Esophagus (tissue), 2 donors: Measurements from ENCODE around the gene KIF26A. TPM values are rescaled to one million over a fixed set of nuclear protein-coding genes. Genes with fewer than 3 reads are reported as not detected.

Source experiments
- H3K27ac ChIP-seq, 2 donors: one replicate each; pipeline ENCODE4 v1.5.1; 2013; ENCODE audit warnings: low read depth in 2 of 2, mild to moderate bottlenecking in 2 of 2, inconsistent platforms in 1 of 2, low read length in 1 of 2, moderate library complexity in 1 of 2
- H3K27me3 ChIP-seq, 2 donors: one replicate each; pipeline ENCODE4 v1.6.1; 2013; ENCODE audit warnings: low read length in 2 of 2, control low read depth in 1 of 2, mild to moderate bottlenecking in 1 of 2; ENCODE audit not compliant: insufficient read depth in 2 of 2, control insufficient read depth in 1 of 2
- H3K36me3 ChIP-seq, 2 donors: one replicate each; pipeline ENCODE4 v1.6.1; 2013; ENCODE audit warnings: low read length in 1 of 2; ENCODE audit not compliant: control insufficient read depth in 2 of 2, insufficient read depth in 2 of 2
- H3K4me1 ChIP-seq, 2 donors: one replicate each; pipeline ENCODE4 v1.6.1; 2013; ENCODE audit warnings: low read length in 1 of 2; ENCODE audit not compliant: control insufficient read depth in 2 of 2, insufficient read depth in 2 of 2
- H3K4me3 ChIP-seq, 2 donors: one replicate each; pipeline ENCODE4 v1.5.1; 2013; ENCODE audit warnings: low read length in 2 of 2, mild to moderate bottlenecking in 2 of 2, low read depth in 1 of 2, moderate library complexity in 1 of 2
- H3K9me3 ChIP-seq, 2 donors: one replicate each; pipeline ENCODE4 v1.6.1; 2013; ENCODE audit warnings: mild to moderate bottlenecking in 2 of 2, low read depth in 1 of 2, low read length in 1 of 2, moderate library complexity in 1 of 2; ENCODE audit not compliant: control insufficient read depth in 2 of 2, insufficient read depth in 1 of 2
- WGBS, 2 donors: extraction: QIAGEN DNeasy Blood & Tissue Kit; methylation state at CpG; one replicate each; pipeline ENCODE4 v1.1.7; 2013; 5-methylcytosine and 5-hydroxymethylcytosine counted together
- polyA plus RNA-seq, 2 donors: library from polyadenylated mRNA; stranded (reverse); fragments of 200-250 nt; gene quantifications; one replicate each; pipeline ENCODE4 v1.2.3, GENCODE V29; 2013
- donor health status: healthy with polysubstance abuse.
- donor health status: Bipolar disorder and iron deficiency.

Gene KIF26A
- polyA plus RNA-seq, 2 donors: 0.73 to 1.8 TPM

DNA sequence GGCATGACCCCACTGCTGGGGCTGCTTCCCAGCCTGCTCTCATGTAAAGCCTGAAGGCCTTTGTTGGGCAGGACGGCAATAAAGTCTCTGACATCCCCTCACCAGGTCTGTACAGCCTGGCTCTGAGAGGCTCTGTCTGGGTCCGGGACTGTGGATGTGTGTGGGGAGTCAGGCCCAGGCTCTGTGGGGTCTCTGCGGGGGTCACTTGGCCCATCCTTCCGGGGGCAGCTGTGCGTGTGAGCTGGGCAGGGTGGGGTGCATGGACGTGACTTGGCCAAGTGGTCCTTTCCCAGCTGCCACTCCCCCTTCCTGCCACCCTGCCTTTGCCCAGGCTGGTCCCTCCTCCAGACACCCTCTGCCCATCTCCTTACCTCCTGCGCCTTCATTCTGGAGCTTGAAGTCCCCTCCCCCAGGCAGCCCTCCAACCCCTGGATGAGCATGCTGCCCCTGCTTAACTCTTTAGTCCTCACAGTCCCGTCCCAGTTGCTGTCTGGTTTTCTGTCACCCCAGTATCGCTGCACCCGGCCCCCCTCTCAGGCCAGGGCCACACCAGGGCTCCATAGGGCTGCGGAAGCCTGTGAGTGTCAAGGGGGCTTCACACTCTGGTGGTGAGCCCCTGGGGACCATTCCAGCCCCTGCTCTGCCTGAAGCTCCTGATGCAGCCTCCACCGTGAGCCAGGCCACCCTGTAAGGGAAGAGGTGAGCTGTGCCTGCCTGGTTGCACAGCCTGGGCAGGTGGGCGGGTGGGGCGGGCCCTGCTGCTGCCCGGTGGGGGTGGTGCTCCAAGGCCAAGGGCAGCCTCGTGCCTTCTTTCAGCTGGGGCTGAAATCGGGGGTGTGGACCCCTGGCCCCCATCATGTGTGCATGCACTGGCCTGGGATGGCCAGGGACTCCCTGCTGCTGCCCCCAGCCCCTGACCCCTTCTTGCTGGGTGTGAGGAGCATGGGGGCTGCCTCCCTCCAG lies 25.5 kb upstream of the KIF26A start:
- Histone ChIP-seq H3K4me1 (peaks cover 2 to 51% of the 10 kb centered on the region in 2 donors), H3K4me3 (no peak overlapping the region), H3K9me3 (no peaks in the 10 kb centered on the region), H3K27ac (peak overlapping the region; percentile 66 to 86), H3K27me3 (no peaks in the 10 kb centered on the region), H3K36me3 (no peaks in the 10 kb centered on the region)
- 55 to 58% methylated on average over 17 of the region's 17 CpGs for WGBS, 2 donors

DNA sequence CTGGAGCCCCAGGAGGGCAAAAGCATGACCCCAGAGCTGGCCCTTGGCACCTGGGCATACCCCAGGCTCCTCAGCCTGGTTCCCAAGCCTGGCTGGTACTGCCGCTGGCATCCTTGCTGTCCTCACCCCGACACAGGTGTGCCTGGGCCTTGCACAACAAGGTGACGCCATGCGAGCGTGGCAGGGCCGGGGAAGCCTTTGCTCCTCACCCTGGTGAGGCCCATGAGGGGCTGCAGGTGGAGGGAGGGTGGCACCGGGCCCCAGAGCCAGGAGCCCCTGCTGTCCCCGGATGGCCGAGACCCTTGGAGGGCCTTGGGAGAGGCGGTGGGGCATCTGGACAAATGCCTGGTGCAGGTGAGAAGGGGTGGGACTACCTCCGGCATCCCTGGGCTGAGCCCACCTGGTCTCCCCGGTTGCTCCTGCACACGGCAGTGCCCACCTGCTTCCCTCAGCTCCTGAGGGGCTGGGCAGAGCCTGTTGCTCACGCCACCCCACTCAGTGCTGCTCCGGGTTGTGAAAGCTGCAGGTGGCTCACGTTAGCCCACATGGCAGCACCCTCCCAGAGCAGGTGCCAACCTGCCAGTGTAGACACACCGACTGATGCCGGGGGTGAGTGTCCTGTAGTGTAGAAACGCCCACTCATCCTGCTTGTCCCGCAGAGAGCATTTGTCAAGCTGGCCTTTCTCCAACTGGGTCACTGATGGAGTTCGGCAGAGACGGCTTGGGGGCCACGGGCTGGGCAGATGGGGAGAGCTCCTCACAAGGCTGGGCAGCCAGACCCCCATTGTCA lies 24.6 kb upstream of the KIF26A start:
- Histone ChIP-seq H3K27ac (peak overlapping the region; percentile 48 to 86), H3K4me1 (peaks cover 5 to 53% of the 10 kb centered on the region in 2 donors), H3K27me3 (no peaks in the 10 kb centered on the region), H3K36me3 (no peaks in the 10 kb centered on the region), H3K9me3 (no peaks in the 10 kb centered on the region), H3K4me3 (no peak overlapping the region)
- 52 to 65% methylated on average over 23 of the region's 23 CpGs for WGBS, 2 donors

DNA sequence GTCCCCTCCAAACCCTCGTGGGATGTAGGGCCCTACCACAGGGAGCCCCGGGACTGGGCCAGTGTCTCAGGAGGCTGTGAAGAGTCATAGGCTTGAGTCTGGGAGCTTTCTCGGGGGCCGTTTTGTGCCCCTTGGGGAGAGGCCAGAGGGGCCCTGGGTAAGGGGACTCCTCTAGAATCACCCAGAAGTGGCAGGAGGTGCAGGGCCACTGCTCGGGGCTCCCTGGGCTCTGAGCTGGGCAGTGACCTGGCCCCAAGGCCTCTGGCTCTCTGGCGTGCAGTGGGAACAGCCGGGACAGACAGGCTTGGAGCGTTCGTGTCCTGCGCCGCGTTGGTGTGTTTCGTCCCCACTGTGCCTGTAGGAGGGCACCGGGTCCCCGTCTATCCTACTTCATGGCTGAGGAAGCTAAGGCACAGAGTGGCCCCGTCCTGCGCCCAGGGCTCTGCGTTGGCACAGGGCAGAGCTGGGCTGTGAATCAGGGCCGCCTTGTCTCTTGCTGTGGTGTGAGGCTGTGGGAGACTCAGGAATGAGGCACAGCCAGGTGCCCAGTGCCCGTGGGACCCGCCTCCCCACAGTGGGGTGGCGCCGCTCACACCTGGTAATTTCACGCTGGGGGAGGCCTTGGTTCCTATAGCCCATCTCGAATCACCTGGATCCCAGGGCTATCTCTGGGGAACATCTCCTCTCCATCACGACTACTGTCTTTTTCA lies 23.8 kb upstream of the KIF26A start:
- Histone ChIP-seq H3K4me3 (no peak overlapping the region), H3K27ac (peak overlapping the region in 1 of 2 donors; percentile 86), H3K9me3 (no peaks in the 10 kb centered on the region), H3K27me3 (no peaks in the 10 kb centered on the region), H3K4me1 (peaks cover 5 to 48% of the 10 kb centered on the region in 2 donors), H3K36me3 (no peaks in the 10 kb centered on the region)
- 80 to 83% methylated on average over 26 of the region's 26 CpGs for WGBS, 2 donors

DNA sequence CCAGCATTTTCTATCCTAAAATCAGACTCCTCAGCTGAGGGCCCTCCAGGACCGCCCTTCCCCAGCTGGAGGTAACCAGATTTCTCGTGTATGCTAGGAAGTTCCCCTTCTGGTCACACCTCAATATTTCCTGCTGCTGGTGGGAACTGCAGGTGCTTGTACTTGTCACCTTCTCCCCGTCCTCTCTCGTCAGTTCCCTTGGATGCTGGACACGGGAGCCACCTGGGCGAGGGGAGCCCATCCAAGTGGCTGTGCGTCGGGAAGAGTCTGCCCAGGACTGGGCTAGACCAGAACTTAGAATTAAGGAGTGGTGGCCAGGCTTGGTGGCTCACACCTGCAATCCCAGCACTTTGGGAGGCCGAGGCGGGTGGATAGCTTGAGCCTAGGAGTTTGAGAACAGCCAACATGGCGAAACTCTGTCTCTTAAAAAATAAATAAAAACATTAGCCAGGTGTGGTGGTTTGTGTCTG lies 23.2 kb upstream of the KIF26A start:
- H3K27me3 ChIP-seq: no peaks in the 10 kb centered on the region
- 75 to 76% methylated on average over 11 of the region's 11 CpGs for WGBS, 2 donors
- H3K4me1 ChIP-seq: peaks cover 5 to 47% of the 10 kb centered on the region in 2 donors
- H3K36me3 ChIP-seq: no peaks in the 10 kb centered on the region
- no peaks in the 10 kb centered on the region for H3K9me3 ChIP-seq
- no peak overlapping the region for H3K4me3 ChIP-seq
- H3K27ac ChIP-seq: peak overlapping the region; percentile 20 to 86

DNA sequence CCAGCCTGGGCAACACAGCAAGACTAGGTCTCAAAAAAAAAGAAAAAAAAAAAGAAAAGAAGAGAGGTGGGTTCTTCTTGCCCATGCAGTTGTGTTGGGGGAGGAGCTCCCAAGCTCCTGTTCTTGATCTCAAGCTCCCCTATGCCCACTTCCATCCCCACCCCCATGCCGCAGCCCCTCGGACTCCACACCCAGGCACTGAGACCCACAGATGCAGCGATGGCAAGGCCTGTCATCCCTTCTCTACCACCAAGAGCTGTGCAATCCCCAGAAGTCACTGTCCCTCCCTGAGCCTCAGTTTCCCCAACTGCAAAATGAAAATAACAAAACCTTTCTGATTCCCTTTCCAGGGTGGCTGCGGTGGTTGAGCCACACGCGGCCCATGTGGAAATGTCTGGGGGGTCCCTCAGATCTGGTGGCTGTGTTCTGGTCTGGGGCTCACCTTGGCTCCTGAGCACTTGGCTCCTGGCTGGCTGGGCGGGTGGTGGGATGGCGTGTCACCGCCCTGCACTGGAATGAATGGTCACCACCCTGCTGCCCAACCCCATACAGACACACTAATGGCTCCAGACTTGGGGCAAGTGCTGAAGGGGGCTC lies 22.6 kb upstream of the KIF26A start:
- Histone ChIP-seq H3K27me3 (no peaks in the 10 kb centered on the region), H3K4me3 (peak overlapping the region; percentile 54 to 60), H3K36me3 (no peaks in the 10 kb centered on the region), H3K4me1 (peaks cover 5 to 43% of the 10 kb centered on the region in 2 donors), H3K27ac (peak overlapping the region; percentile 92 to 94), H3K9me3 (no peaks in the 10 kb centered on the region)
- WGBS, 2 donors: 79 to 82% methylated on average over 9 of the region's 9 CpGs

DNA sequence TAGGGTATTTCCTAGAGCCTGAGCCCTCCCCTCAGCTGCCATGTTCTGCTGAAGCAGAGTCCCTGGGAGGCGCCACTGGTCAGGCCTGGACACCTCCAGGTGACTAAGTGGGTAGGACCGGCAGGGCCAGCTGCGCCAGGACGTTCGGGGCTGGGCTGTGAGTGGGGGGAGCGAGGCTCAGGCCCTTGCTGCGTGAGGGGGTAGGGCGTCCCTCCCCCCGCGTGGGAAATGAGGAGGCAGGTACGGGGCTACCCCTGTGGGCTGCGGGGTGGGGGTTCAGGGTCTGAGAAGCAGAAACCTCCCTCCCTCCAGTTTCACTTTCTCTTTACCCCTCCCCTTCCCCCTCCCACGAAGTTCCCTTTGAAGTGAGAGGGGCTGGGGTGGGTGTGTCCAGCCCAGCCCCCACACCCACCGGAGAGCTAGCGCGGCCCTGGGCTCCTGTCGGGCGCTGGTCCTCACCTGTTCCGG lies 22.1 kb upstream of the KIF26A start:
- 6 to 12% methylated on average over 14 to 19 of the region's 19 CpGs for WGBS, 2 donors
- Histone ChIP-seq H3K4me3 (peak overlapping the region; percentile 54 to 60), H3K9me3 (no peaks in the 10 kb centered on the region), H3K36me3 (no peaks in the 10 kb centered on the region), H3K4me1 (peaks cover 5 to 37% of the 10 kb centered on the region in 2 donors), H3K27ac (peak overlapping the region; percentile 92 to 94), H3K27me3 (no peaks in the 10 kb centered on the region)

DNA sequence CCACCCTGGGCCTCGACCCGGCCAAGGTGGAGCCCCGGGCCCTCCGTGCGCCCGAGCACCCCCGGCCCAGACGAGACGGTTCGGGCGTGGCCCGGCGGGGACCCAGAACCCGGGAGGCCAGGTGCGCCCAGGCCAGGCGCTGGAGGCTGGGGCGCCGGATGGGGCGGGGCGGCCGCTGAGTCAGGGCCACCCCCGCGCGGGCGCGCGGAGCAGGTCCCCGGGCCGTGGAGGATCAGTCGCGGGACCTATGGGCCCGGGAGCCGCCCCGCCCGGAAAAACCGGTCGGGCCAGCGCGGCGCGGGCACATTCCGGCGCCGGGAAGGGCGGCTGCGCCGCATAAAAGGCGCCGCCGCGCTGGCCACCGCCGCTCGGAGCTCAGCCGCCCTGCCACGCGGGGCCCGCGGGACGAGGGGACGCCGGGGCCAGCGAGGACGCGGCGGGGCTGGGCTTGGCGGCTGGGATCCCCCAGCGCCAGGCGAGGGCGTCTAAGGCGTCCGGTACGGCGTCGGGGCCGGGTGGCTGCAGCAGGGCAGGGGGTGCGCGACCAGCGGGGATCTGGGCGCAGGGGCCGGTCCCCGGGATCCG lies 21.5 kb upstream of the KIF26A start:
- Histone ChIP-seq H3K4me3 (peak overlapping the region; percentile 60 to 79), H3K9me3 (no peaks in the 10 kb centered on the region), H3K36me3 (no peaks in the 10 kb centered on the region), H3K4me1 (peaks cover 5 to 36% of the 10 kb centered on the region in 2 donors), H3K27me3 (no peaks in the 10 kb centered on the region), H3K27ac (peak overlapping the region; percentile 92 to 94)
- WGBS, 2 donors: 2 to 4% methylated on average over 32 to 83 of the region's 83 CpGs

DNA sequence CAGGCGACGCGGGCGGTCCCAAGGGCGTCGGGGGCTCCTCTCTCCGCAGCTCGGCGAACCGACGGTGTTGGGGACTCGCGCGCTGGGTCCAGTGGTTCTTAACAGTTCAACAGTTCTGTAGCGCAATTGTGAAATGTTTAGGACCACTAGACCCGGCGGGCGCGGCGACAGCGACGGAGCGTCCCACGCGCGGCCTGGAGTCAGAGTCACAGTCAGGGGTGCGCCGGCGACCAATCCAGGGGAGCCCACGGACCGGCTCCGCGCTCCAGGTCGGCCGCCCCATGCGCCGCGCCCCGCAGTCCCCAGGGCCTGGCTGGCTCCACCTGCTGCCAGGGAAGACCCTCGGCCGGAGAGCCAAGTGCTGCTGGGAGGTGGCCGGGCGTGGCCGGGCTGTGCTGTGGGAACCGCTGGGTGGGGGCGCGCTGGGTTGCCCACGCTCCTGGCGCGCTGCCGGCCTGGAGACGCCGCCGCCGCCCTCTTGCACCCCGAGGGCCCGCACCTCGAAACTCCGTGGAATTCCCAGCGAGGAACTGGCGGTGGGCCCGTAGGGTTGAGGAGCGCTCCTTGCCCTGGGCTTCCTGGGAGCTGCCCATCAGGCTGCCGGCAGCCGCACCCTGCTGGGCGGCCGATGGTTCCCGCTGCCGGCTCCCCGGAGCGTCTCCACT lies 20.9 kb upstream of the KIF26A start:
- Histone ChIP-seq H3K36me3 (no peaks in the 10 kb centered on the region), H3K27ac (peak overlapping the region; percentile 86 to 91), H3K27me3 (no peaks in the 10 kb centered on the region), H3K4me3 (peak overlapping the region; percentile 60 to 79), H3K9me3 (no peaks in the 10 kb centered on the region), H3K4me1 (peaks cover 5 to 34% of the 10 kb centered on the region in 2 donors)
- 4 to 7% methylated on average over 62 to 71 of the region's 71 CpGs for WGBS, 2 donors
